ENCODE measurements around the gene MYCBPAP. TPM values are rescaled to one million over a fixed set of nuclear protein-coding genes. Genes with fewer than 3 reads are reported as not detected.

Gene MYCBPAP
- total and polyA plus RNA-seq, 7 experiments from 2014 or later, result 0.59 to 9.0 (median 5.1) TPM; not detected in 1

- DNase-seq, result no peak
- Mint-ChIP-seq H3K27me3 (peaks cover 46 to 62% (median 58%) of the 10 kb centered on the region in 5 donors), H3K9me3 (no peaks in the 10 kb centered on the region), H3K27ac (no peak within 1 kb of the TSS), H3K4me3 (peak within 1 kb of the TSS in 7 of 10 donors; percentile 1 to 75 (median 55)), H3K4me1 (peaks cover 8 to 24% (median 12%) of the 10 kb centered on the region in 7 donors), H3K36me3 (no peaks in the 10 kb centered on the region)
- Histone ChIP-seq H3K36me3 (ENCODE audit: control insufficient read depth in 2 of 3, insufficient read depth in 3 of 3, low read length in 3 of 3) (no peaks in the 10 kb centered on the region), H3K27ac (ENCODE audit: low read depth, low read length) (no peak within 1 kb of the TSS), H3K4me3 (ENCODE audit: low read length) (no peak within 1 kb of the TSS), H3K9me3 (ENCODE audit: control insufficient read depth in 2 of 3, low read length in 3 of 3) (no peaks in the 10 kb centered on the region), H3K4me1 (ENCODE audit: control insufficient read depth in 2 of 2, insufficient read depth in 2 of 2, low read length in 2 of 2) (peaks cover 0 to 17% of the 10 kb centered on the region in 2 donors), H3K27me3 (ENCODE audit: control insufficient read depth in 2 of 2, insufficient read depth in 2 of 2, low read length in 2 of 2) (peaks cover 6 to 21% of the 10 kb centered on the region in 2 donors)
- ChIA-PET CTCF (interaction anchor here (0.6 kb wide), 1 partner anchor 439 kb away, joined by 3 read pairs; no protein-coding TSS in a partner anchor), POLR2A (no interaction called here)
- peak; percentile 42 for ATAC-seq
- intact Hi-C loops (cut with micrococcal nuclease), result no loop called here
Measured at GRCh38 chr17:50532452-50533024, 24.3 kb downstream of the MYCBPAP start, which contains the start of gene EPN3. EPN3 (plus strand) TSS chr17:50532735; CDS start chr17:50536557, 3,822 bp downstream.

GRCh38 chr17:50533185-50533584, 24.9 kb downstream of the MYCBPAP start:
- no peak overlapping the region for H3K4me3 ChIP-seq (ENCODE audit: low read length)
- peaks cover 8 to 24% (median 12%) of the 10 kb centered on the region in 7 donors for H3K4me1 Mint-ChIP-seq
- no peaks in the 10 kb centered on the region for H3K9me3 Mint-ChIP-seq
- H3K27me3 Mint-ChIP-seq, result peaks cover 46 to 62% (median 58%) of the 10 kb centered on the region in 5 donors
- H3K36me3 Mint-ChIP-seq, result no peaks in the 10 kb centered on the region
- H3K4me3 Mint-ChIP-seq, result peak overlapping the region in 6 of 10 donors; percentile 1 to 75 (median 62)
- peaks cover 6 to 21% of the 10 kb centered on the region in 2 donors for H3K27me3 ChIP-seq (ENCODE audit: control insufficient read depth in 2 of 2, insufficient read depth in 2 of 2, low read length in 2 of 2)
- intact Hi-C loops (cut with micrococcal nuclease), result no loop called here
- no peak for ATAC-seq
- H3K4me1 ChIP-seq (ENCODE audit: control insufficient read depth in 2 of 2, insufficient read depth in 2 of 2, low read length in 2 of 2), result peaks cover 0 to 17% of the 10 kb centered on the region in 2 donors
- H3K9me3 ChIP-seq (ENCODE audit: control insufficient read depth in 2 of 3, low read length in 3 of 3), result no peaks in the 10 kb centered on the region
- POLR2A ChIA-PET, result no interaction called here
- H3K36me3 ChIP-seq (ENCODE audit: control insufficient read depth in 2 of 3, insufficient read depth in 3 of 3, low read length in 3 of 3), result no peaks in the 10 kb centered on the region
- CTCF ChIA-PET, result no interaction called here
- DNase-seq, result no peak
- H3K27ac ChIP-seq (ENCODE audit: low read depth, low read length), result no peak overlapping the region
- H3K27ac Mint-ChIP-seq, result no peak overlapping the region

DNA sequence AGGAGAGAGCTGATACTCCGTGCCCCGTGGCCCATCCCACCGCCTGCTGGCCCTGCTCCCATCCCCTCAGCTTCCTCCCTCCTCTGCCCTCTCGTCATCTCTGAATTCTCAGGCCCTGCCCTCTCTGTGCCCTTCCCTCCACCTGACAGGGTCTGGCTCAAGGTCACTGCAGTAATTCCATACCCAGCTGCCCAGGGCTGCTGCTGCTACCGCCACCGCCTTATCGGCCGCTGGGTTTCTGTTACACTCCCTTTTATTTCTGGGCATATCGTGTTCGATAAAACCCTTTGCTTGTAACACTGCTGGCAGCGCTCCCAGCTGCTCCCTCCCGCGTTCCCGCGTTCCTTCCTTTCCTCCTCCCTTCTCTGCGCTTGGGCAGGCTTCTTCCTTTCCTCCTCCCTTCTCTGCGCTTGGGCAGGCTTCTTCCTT, 25.5 kb downstream of the MYCBPAP start:
- intact Hi-C loops (cut with micrococcal nuclease), result no loop called here
- ChIA-PET CTCF (no interaction called here), POLR2A (no interaction called here)
- Mint-ChIP-seq H3K27me3 (peaks cover 46 to 62% (median 52%) of the 10 kb centered on the region in 5 donors), H3K27ac (no peak overlapping the region), H3K4me1 (peaks cover 8 to 24% (median 12%) of the 10 kb centered on the region in 7 donors), H3K9me3 (no peaks in the 10 kb centered on the region), H3K4me3 (peak overlapping the region in 8 of 10 donors; percentile 1 to 75 (median 20)), H3K36me3 (no peaks in the 10 kb centered on the region)
- Histone ChIP-seq H3K36me3 (ENCODE audit: control insufficient read depth in 2 of 3, insufficient read depth in 3 of 3, low read length in 3 of 3) (no peaks in the 10 kb centered on the region), H3K4me1 (ENCODE audit: control insufficient read depth in 2 of 2, insufficient read depth in 2 of 2, low read length in 2 of 2) (peaks cover 0 to 17% of the 10 kb centered on the region in 2 donors), H3K4me3 (ENCODE audit: low read length) (no peak overlapping the region), H3K27ac (ENCODE audit: low read depth, low read length) (no peak overlapping the region), H3K27me3 (ENCODE audit: control insufficient read depth in 2 of 2, insufficient read depth in 2 of 2, low read length in 2 of 2) (peaks cover 6 to 21% of the 10 kb centered on the region in 2 donors), H3K9me3 (ENCODE audit: control insufficient read depth in 2 of 3, low read length in 3 of 3) (no peaks in the 10 kb centered on the region)
- ATAC-seq (no peak), DNase-seq (no peak)

- H3K36me3 Mint-ChIP-seq, result no peaks in the 10 kb centered on the region
- peak overlapping the region in 3 of 10 donors; percentile 1 to 75 (median 72) for H3K4me3 Mint-ChIP-seq
- no peak overlapping the region for H3K27ac ChIP-seq (ENCODE audit: low read depth, low read length)
- H3K36me3 ChIP-seq (ENCODE audit: control insufficient read depth in 2 of 3, insufficient read depth in 3 of 3, low read length in 3 of 3), result no peaks in the 10 kb centered on the region
- intact Hi-C loops (cut with micrococcal nuclease), result no loop called here
- peaks cover 6 to 19% of the 10 kb centered on the region in 2 donors for H3K27me3 ChIP-seq (ENCODE audit: control insufficient read depth in 2 of 2, insufficient read depth in 2 of 2, low read length in 2 of 2)
- H3K9me3 Mint-ChIP-seq, result no peaks in the 10 kb centered on the region
- H3K27ac Mint-ChIP-seq, result no peak overlapping the region
- DNase-seq (no peak), ATAC-seq (peak; percentile 55)
- H3K9me3 ChIP-seq (ENCODE audit: control insufficient read depth in 2 of 3, low read length in 3 of 3), result no peaks in the 10 kb centered on the region
- H3K27me3 Mint-ChIP-seq, result peaks cover 40 to 59% (median 47%) of the 10 kb centered on the region in 5 donors
- H3K4me1 Mint-ChIP-seq, result peaks cover 8 to 24% (median 12%) of the 10 kb centered on the region in 7 donors
- ChIA-PET CTCF (no interaction called here), POLR2A (no interaction called here)
- no peak overlapping the region for H3K4me3 ChIP-seq (ENCODE audit: low read length)
- peaks cover 0 to 17% of the 10 kb centered on the region in 2 donors for H3K4me1 ChIP-seq (ENCODE audit: control insufficient read depth in 2 of 2, insufficient read depth in 2 of 2, low read length in 2 of 2)
Measured at GRCh38 chr17:50534222-50534978, 26.2 kb downstream of the MYCBPAP start.

DNA sequence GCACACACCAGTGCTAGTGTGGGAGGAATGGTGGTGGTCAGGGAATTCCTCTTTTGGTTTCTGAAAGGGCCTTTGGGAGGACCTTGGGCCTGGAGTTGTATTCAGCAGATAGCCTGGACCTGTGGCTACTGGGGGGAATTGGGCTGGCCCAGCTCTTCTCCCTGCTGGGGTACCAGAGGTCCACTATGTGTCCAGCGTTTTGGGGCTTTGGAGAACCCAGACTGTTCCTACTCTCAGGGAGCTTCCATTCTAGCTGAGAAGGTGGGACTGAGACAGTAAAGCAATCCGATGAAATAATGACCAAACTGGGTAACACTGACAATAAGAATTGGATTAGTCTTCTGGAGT, 26.7 kb downstream of the MYCBPAP start:
- Histone ChIP-seq H3K36me3 (ENCODE audit: control insufficient read depth in 2 of 3, insufficient read depth in 3 of 3, low read length in 3 of 3) (no peaks in the 10 kb centered on the region), H3K27me3 (ENCODE audit: control insufficient read depth in 2 of 2, insufficient read depth in 2 of 2, low read length in 2 of 2) (peaks cover 6 to 15% of the 10 kb centered on the region in 2 donors), H3K9me3 (ENCODE audit: control insufficient read depth in 2 of 3, low read length in 3 of 3) (no peaks in the 10 kb centered on the region), H3K4me3 (ENCODE audit: low read length) (no peak overlapping the region), H3K4me1 (ENCODE audit: control insufficient read depth in 2 of 2, insufficient read depth in 2 of 2, low read length in 2 of 2) (peaks cover 0 to 17% of the 10 kb centered on the region in 2 donors), H3K27ac (ENCODE audit: low read depth, low read length) (no peak overlapping the region)
- ChIA-PET CTCF (no interaction called here), POLR2A (no interaction called here)
- Mint-ChIP-seq H3K27me3 (peaks cover 35 to 53% (median 42%) of the 10 kb centered on the region in 5 donors), H3K36me3 (no peaks in the 10 kb centered on the region), H3K27ac (no peak overlapping the region), H3K4me1 (peaks cover 8 to 24% (median 12%) of the 10 kb centered on the region in 7 donors), H3K9me3 (no peaks in the 10 kb centered on the region), H3K4me3 (no peak overlapping the region)
- no peak for DNase-seq
- intact Hi-C loops (cut with micrococcal nuclease), result no loop called here
- ATAC-seq, result no peak

DNA sequence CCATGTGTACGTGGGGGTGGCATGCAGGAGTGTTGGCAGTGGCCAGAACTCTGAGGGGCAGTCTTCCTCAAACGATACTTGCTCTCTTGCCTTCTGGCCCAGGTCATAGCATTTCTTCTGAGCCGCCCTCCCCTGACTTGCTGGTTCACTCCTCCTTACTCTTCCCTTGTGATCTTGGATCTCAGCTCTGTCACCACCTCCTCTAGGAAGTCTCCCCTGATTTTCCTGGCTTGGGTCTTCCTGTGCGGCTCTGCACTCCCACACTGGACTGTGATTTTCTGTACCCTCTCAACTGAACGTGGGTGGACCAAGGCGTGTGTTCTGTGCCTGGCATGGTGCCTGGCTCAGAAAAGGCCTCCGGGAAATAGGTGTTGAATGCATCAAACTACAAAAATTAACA, 27.2 kb downstream of the MYCBPAP start:
- H3K27me3 ChIP-seq (ENCODE audit: control insufficient read depth in 2 of 2, insufficient read depth in 2 of 2, low read length in 2 of 2), result peaks cover 6 to 15% of the 10 kb centered on the region in 2 donors
- Mint-ChIP-seq H3K4me3 (peak overlapping the region in 1 of 10 donors; percentile 2), H3K4me1 (peaks cover 8 to 24% (median 12%) of the 10 kb centered on the region in 7 donors), H3K27me3 (peaks cover 32 to 52% (median 40%) of the 10 kb centered on the region in 5 donors), H3K36me3 (no peaks in the 10 kb centered on the region), H3K9me3 (no peaks in the 10 kb centered on the region), H3K27ac (no peak overlapping the region)
- intact Hi-C loops (cut with micrococcal nuclease), result no loop called here
- no peaks in the 10 kb centered on the region for H3K9me3 ChIP-seq (ENCODE audit: control insufficient read depth in 2 of 3, low read length in 3 of 3)
- peaks cover 0 to 17% of the 10 kb centered on the region in 2 donors for H3K4me1 ChIP-seq (ENCODE audit: control insufficient read depth in 2 of 2, insufficient read depth in 2 of 2, low read length in 2 of 2)
- H3K4me3 ChIP-seq (ENCODE audit: low read length), result no peak overlapping the region
- ATAC-seq (no peak), DNase-seq (no peak)
- ChIA-PET POLR2A (no interaction called here), CTCF (no interaction called here)
- H3K36me3 ChIP-seq (ENCODE audit: control insufficient read depth in 2 of 3, insufficient read depth in 3 of 3, low read length in 3 of 3), result no peaks in the 10 kb centered on the region
- no peak overlapping the region for H3K27ac ChIP-seq (ENCODE audit: low read depth, low read length)
